Endothelial cell of hepatic sinusoid (primary cell): ENCODE measurements around the gene SMDT1.
"Not testable (repeated sequence)": the region's sequence is repeated elsewhere in the genome, so short reads cannot be mapped to it uniquely, and the experiment has no call there.

Source experiments
- in situ Hi-C: cut with HindIII; loops from 2 replicates; pipeline ENCODE4 v1.10.0; 2017; ENCODE audit warnings: low sequenced_read_pairs

Gene SMDT1

DNA sequence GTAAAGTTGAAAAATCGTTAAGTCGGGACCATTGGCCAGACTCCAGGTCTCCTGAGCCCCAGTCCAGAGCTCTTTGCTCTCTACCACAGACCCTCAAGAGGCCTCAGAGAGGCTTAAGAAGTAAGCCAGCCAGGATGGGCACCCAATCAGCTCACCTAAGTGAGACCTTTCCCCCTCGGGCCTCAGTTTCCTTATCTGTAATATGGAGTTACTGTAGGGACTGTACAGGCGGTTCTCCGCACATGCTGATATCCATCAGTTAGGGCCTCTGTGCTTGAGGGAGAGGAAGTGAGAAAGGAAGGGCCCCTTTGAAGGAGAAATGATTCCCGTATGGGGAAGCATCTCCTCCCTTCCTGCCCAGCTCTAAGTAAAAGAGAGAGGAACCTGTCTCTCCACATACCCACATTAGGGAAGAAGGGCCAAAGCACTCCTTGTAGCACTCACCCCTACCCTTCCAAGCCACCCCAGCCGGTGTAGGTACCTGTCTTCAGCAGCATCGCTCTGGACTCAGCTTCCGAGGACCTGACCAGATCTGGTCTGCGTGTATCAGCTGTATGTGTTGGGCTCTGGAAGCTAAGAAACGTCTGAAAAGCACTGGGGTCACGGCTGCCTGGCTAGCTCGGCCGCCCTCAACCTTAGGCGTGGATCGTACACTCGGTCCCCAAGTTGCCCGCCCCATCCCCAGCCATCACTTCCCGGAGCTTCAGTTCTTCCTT, 9.5 kb upstream of the SMDT1 start:
- in situ Hi-C loops, result no loop called here

DNA sequence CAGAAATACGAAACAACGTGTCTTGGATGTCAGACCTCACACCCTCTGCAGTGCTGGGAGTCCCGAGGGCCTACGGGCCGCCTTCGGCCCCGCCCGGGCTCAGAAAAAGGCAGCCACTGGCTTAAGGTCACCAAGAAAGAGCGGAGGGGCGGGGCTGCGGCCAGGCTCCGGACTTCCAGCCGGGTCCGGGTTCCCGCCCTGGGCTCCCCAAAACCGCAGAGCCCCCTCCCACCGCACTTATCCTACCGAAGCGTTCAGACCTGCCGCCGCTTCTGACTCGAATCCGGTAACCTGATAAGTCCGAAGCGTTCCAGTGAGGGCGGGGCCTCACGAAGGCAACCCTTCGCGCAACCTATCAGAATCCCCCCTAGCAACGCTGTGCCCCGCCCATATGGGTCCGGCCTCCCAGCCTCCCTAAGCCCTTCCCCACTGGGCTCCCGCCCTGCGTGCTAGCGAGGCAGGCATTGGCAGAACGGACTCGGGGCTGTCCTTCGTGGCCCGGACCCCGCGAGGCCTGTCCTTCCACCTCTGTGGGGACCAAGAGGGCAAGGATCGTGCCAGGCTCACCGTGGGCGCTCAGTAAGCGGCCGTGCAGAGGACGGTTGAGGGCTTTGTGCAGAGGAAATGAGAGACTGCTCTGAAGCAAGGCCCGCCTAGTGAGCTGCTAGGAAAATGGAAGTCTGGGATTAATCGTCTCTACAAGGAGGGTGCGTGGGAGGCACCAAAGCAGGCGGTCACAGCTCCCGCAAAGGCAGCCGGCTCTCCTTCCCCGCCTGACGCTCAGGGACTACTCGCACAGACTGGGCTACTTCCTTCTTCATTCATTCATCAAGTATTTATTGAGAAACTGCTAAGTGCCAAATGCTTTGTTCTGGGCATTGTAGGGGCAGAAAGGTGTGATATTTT, 8.7 kb upstream of the SMDT1 start, which contains the start of gene NAGA:
Gene NAGA (minus strand): TSS at position 296 of the 906 bp plus-strand sequence. CDS start 515 bp downstream, outside the sequence.
- in situ Hi-C loops, result no loop called here

DNA sequence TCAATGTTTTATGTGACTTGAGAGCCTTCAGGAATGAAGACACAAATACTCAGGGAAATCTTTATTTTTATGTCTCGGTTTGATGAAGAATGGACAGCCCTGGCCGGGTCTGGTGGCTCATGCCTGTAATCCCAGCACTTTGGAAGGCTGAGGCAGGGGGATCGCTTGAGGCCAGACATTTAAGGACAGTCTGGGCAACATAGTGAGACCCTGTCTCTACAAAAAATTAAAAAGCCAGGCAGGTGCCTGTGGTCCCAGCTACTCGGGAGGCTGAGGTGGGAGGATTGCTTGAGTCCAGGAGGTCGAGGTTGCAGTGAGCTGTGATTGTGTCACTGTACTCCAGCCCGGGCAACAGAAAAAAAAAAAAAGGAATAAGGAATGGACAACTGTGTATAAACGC, 8.0 kb upstream of the SMDT1 start:
- in situ Hi-C loops, result not testable (repeated sequence)

DNA sequence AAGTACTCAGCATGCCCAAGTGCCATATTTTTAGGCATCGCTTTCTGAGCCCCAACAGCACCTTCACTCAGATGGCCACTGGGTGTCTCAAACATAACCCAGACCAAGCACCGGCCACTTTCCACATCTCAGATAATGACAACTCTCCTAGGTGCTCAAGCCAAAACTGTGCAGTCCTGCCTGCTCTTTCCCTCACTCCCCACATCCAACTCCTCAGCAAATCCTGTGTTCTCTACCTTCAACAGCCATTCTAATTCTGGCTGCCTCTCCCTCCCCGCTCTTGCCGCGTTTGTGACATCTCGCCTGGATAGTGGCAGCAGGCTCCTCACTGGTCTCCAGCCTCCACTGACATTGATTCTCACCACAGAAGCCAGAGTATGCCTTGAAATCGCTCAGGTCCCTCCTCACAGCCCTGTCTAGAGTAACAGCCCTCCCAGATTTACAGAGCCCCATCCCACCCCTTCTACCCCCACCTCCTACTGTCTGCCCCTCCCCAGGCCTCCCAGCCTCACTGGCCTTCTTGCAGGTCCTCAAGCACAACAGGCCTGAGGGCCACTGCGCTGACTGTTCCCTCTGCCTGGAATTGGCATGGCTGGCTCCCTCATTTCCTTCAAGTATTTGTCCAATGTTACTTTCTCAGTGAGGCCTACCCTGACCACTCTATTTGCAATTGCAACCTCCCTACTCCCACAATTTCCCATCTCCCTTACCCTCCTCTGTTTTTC, 6.7 kb upstream of the SMDT1 start:
- in situ Hi-C loops, result no loop called here

DNA sequence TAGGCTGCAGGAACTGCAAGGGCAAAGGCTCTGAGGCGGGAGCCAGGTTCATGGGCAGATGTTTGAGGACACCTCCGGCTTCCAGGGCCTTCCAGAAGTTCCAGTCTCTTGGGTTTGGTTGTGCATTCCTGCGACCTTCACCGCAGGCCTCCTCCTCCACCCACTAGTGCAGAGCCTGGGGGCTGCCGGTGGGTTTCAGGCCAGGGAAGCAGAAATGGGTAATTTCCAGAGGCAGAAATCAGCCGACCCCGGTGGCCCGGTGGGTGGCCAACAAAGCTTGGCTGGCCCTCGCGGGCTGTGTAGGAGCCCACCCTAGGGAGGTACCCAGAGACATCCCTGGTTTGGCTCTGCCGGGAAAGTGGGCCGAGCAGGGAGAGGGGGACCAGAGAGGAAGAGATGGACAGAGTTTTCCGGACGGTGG, 5.9 kb upstream of the SMDT1 start:
- in situ Hi-C loops, result no loop called here

DNA sequence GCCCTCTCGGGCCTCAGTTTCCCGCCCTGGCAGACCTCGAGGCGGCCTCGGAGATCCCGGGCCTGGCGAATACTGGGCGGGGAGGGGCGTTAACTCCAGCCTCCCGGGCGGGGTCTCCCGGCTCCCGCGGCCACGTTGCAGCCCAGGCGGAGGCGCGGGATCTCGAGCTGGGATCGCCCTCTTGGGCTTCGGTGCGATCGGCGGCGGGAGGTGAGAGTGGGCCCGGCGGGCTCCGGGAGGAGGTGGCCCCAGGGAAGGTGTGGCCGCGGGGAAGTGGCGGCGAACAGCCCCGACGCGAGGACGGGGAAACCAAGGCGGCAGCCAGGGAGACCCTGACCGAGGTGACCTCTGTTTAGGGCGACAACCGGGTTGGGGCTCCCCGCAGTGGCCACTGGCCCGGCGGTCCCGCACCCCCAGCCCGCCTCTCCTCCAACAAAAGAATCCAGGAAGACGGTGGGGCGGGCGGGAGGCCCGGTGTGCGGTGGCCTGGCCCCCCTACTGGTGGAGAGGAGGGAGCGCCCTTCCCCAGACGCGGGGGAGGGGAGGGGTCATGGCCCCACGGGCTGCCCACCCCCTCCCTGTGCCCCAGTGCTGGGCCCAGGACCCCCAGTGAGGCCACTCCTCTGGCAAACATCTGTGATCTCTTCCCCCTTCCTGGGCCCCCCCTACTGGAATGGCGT, 5.2 kb upstream of the SMDT1 start, which contains the start of gene PHETA2:
Gene PHETA2 (plus strand): TSS at position 117 of the 680 bp plus-strand sequence. CDS start 3,046 bp downstream, outside the sequence.
- in situ Hi-C loops, result no loop called here

DNA sequence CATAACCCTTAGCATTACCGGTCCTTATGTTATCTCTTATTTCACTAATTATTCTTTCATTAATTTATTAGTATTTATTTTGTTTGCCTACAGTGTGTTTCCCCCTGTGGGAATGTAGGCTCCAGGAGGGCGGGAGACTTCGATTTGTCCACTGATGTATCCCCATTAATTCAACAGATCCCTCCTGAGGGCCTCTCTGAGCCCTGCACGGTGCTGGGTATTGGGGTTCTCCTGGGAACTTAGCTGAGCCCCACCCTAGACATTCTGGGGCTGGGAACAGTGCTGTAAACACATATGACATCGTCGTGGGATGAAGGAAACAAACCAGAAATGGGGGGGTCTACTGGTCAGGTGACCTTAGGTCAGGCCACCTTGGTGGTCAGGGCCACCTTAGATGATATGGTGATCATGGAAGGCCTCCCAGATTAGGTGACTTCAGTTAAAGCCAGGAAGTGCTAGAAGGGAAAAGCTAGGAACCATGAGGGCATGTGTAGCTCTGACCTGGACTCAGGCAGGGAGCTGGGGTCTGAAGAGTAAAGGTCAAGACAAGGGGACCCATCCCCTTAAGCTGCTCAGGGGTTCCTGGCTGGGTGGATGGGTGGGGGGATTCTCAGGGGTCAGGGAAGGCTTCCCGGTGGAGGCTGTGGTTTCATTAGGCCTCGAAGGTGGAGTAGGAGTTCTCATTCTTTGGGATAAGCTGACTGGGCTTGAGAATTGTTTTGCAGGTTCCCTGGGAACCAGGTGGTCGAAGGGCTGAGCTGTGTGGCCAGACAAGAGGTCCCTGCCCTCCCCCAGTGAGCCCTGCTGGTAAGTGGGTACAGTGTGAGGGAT, 4.4 kb upstream of the SMDT1 start:
- in situ Hi-C loops, result no loop called here

DNA sequence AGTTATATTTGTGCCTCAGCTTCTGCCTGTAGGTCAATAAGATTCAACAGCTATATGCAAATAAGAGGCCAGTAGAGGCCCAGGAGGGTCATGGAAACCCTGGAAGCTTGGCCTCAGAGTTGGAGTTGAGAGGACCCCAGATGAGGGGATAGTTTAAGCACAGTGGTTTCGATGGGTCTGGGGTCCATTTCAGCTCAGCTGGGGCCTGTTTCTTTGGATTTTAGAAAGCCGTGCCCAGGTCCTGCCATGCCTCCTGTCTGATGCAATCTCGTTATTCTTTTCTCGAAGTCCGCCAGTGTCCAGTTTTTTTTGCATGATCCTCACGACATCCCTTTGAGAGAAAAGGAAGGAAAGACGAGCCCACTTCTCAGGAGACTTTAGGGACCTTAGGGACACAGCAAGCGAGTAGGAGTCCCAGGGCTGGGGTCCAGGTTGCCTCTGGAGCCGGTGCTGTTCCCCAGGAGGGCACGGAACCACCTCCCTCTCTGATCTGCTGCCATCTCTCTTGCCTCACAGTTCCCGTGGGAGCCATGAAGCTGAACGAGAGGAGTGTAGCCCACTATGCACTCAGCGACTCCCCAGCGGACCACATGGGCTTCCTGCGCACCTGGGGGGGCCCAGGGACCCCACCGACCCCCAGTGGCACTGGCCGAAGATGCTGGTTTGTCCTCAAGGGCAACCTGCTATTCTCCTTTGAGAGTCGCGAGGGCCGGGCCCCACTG, 2.6 kb upstream of the SMDT1 start:
- in situ Hi-C loops, result no loop called here

DNA sequence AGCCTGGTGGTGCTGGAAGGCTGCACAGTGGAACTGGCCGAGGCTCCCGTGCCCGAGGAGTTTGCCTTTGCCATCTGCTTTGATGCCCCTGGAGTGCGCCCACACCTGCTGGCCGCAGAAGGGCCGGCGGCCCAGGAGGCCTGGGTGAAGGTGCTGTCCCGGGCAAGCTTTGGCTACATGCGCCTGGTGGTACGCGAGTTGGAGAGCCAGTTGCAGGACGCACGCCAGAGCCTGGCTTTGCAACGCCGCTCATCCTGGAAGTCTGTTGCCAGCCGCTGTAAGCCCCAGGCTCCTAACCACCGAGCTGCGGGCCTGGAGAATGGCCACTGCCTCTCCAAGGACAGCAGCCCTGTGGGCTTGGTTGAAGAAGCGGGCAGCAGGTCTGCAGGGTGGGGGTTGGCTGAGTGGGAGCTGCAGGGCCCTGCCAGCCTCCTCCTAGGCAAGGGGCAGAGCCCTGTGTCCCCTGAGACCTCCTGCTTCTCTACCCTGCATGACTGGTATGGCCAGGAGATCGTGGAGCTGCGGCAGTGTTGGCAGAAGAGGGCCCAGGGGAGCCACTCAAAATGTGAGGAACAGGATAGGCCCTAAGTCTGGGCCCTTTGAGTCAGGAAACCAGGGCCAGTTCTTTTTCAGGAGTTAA, 1.9 kb upstream of the SMDT1 start:
- in situ Hi-C loops, result no loop called here

DNA sequence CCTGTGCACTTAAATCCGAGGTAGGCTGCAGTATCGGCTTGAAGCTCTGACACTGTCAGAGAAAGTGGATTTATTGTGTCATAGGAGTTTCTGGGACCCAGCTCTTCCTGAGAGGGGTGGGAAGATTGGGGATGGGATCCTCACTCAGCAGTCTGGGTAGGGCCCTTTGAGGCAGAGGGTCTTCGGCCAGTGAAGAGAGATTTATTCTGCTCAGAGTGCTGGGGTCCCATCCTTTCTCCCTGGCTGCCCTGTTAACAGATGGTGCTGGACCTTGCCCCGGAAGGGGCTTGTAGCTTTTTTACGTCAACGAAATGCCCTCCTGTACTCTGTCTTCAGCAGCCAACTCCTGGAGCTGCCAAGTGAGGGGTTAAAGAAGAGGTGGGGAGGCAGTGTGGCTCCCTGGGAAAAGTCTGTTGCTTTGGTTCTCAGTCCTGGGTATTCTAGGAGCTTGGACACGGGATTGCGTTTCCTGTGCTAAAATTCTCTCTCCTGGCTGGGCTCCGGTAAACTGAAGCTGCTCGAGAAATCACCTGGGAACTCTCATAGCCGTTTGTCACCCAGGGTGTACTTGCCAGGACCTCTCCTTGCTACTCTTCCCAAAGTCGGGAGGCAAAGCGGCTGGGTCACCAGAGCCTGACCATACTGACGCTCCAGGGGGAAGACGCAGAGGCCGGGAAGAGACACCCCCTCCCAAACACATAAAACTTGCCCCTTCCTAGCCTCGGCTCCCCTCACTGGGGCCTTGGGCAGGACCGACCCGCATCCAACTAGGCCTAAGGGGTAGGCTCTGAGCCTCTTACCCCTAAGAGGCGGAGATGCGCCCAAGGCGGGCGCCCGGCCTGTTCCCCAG, 806 bp upstream of the SMDT1 start:
- in situ Hi-C loops, result no loop called here

DNA sequence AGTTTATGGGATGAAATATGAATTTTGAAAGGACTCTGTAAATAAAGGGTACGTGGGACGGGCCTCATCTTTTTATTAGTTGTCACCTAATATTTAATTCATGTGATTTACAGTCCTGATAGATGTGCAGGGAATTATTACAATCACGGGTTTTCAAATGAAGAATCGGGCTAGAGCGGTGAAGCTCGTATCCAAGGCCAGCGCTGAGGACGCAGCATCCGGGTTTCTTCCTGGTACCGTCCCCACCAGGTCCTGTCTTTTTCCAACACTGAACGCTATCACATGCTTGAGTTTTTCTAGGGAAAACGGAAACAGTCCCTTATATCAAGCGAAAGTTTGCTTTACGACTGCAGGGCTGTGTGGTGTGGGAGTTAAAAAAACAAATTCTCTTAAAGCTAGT, 787 bp downstream of the SMDT1 start:
- in situ Hi-C loops, result no loop called here

DNA sequence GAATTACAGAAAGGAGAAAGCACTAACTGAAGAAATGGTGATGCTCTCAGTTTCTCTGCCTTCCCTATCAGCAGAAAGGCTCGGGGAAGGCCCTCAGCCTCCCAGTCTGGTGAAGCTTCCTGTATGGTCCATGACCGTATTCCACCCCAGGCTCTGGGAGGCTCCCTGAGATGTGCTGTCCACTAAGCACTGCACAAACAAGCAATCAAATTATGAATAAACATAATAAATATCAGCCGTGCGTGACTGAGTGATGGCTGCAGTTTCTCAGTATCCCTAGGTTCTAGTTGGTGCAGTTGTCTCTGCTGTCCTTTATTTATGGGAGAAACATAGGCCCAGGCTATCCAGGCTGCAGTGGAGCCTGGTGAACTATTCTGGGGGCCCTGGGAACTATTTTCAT, 3.6 kb downstream of the SMDT1 start:
- in situ Hi-C loops, result no loop called here

DNA sequence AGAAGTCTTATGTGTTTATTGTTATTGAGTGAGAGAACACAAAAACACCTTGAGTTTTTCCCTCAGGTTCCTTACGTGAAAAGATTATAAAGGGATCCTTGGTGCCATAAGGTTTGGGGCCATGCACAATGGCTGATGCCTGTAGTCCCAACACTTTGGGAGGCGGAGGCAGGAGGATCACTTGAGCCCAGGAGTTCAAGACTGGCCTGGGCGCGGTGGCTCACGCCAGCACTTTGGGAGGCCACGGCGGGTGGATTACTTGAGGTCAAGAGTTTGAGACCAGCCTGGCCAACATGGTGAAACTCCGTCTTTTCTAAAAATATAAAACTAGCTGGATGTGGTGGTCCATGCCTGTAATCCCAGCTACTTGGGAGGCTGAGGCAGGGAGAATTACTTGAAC, 5.4 kb downstream of the SMDT1 start:
- in situ Hi-C loops, result no loop called here

DNA sequence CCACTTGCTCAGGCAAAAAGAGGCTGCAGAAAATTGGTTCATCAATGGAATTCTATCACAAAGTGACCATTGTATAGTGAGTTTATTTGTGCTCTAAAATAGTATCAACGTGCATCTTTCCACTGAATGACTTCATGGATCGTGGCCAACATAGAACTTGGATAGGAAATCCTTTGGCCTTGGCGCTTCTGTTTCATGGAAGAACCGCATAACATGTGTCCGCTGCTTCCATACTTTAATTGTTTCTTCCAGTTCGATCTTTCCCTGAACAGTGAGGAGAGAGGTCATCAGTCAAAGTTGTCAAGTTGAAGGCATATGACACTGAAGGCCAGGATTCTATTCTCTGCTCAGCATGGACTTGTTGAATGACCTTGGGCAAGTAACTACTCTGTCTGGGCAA, 6.6 kb downstream of the SMDT1 start:
- in situ Hi-C loops, result no loop called here

DNA sequence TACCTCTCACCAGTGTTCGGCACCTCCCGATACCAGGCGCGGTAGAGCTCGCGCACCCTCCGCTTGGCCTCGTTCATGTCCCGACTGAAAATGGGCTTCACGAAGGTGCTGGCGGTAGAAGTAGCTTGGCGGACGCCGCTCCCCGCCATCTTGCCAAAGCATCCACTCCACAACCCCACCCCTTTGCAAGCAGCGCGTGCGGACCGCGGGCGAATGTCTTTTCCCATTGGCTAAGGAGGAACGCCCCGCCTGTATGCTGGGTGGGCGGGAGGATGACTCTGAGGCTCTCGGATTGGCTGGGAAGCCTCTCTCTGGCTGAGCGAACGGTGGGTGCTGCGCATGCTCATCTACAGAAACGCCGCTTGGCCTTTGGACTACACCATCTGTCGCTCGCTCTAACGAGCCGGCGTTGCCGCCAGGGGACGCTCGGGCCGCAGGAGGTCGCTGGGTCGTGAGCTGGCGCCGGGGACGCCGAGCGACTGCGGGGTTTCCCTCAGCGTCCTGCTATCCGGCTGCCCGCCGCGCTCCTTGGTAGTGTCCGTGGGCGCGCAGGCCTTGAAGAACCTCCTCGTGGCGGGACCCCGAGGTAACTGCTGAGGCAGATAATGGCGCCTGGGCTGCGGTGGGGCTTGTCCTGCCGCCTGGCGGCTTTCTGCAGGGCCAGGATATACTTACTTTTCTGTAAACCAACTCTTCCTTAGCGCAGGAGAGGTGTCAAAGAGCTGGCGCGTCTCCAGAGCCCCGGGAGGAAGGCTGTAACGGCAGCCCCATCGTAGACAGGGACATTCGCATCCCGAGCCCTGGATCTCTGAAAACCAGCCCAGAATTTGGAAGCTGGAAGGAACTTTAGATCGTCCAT, 11.3 kb downstream of the SMDT1 start, which contains the start of gene NDUFA6:
Gene NDUFA6 (minus strand): TSS at position 177 of the 859 bp plus-strand sequence. CDS start 28 bp downstream, at position 149.
- in situ Hi-C loops, result no loop called here

DNA sequence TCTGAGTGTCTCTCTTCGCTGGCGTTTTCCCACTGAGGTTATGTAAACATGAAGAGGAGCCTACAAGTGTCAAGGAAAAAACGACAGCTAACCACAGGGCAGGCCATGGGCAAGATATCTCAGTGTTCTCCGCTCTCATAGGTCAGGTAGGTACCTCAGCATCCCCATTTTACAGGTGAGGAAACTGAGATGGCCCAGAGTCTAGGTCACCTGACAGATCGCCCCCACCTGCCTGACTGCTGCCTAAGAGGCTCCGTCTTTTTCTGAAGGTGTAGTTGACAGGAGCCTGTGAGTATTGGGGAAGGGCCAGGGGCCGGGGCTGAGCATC, 11.9 kb downstream of the SMDT1 start:
- in situ Hi-C loops, result no loop called here

DNA sequence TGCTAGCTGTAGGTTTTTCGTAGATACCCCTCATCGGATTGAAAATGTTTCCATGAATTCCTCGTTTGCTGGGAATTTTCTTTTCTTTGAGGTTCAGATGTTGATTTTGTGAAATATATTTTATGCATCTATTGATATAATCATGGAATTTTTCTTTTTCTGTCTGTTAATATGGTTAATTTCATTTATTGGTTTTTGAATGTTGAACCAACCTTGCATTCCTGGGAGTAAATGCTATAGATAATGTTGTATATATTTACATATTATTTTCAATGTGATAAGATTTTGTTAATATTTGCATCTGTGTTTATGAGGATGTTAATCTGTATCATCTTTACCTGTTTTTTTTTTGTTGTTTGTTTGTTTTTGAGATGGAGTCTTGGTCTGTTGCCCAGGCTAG, 21.7 kb downstream of the SMDT1 start:
- in situ Hi-C loops, result no loop called here
